Neuronal stem cell (in vitro differentiated cells): Measurements from ENCODE around the gene TIRAP.

ENCODE experiments used
- DNase-seq: peaks from one replicate; pipeline ENCODE4 v3.0.0-alpha.2; 2013; ENCODE audit warnings: low spot score
- H2AFZ ChIP-seq: one replicate; pipeline ENCODE4 v1.6.1; 2013; ENCODE audit warnings: mild to moderate bottlenecking, low read length, inconsistent platforms
- H2AK5ac ChIP-seq: 2 replicates; pipeline ENCODE4 v1.6.1; 2013; ENCODE audit warnings: low read depth, mild to moderate bottlenecking, inconsistent platforms, low read length, moderate library complexity, mixed read lengths
- H2BK120ac ChIP-seq: 2 replicates; pipeline ENCODE4 v1.6.1; 2013; ENCODE audit warnings: low read depth, mild to moderate bottlenecking, inconsistent platforms, low read length, moderate library complexity, mixed read lengths
- H2BK12ac ChIP-seq: one replicate; pipeline ENCODE4 v1.6.1; 2013; ENCODE audit warnings: low read length, inconsistent platforms
- H2BK15ac ChIP-seq: 2 replicates; pipeline ENCODE4 v1.6.1; 2013; ENCODE audit warnings: mild to moderate bottlenecking, low read length, inconsistent platforms, mixed read lengths
- H2BK5ac ChIP-seq: one replicate; pipeline ENCODE4 v1.6.1; 2013; ENCODE audit warnings: inconsistent platforms, mild to moderate bottlenecking, low read length, moderate library complexity
- H3K14ac ChIP-seq: one replicate; pipeline ENCODE4 v1.6.1; 2013; ENCODE audit warnings: low read length, inconsistent platforms
- H3K18ac ChIP-seq: 2 replicates; pipeline ENCODE4 v1.6.1; 2013; ENCODE audit warnings: low read length, inconsistent platforms
- H3K23ac ChIP-seq: 2 replicates; pipeline ENCODE4 v1.6.1; 2013; ENCODE audit warnings: low read depth, mild to moderate bottlenecking, mixed read lengths, low read length, inconsistent platforms; ENCODE audit not compliant: poor library complexity
- H3K27ac ChIP-seq: replicated peaks from 3 replicates; pipeline ENCODE4 v1.5.1; 2013; ENCODE audit warnings: low read length, inconsistent platforms
- H3K27me3 ChIP-seq, 3 experiments: 2 replicates each; pipeline ENCODE4 v1.6.1; 2013; ENCODE audit warnings: low read length in 3 of 3, mild to moderate bottlenecking in 2 of 3, inconsistent platforms in 1 of 3, low read depth in 1 of 3, mixed read lengths in 1 of 3, moderate library complexity in 1 of 3; ENCODE audit not compliant: control insufficient read depth in 3 of 3, insufficient read depth in 3 of 3
- H3K36me3 ChIP-seq, 2 donors: replicated peaks in 1 of 2; 2 replicates each; pipeline ENCODE4 v1.6.1; 2013; ENCODE audit warnings: low read length in 2 of 2; ENCODE audit not compliant: control insufficient read depth in 2 of 2, insufficient read depth in 2 of 2
- H3K4ac ChIP-seq: 2 replicates; pipeline ENCODE4 v1.6.1; 2013; ENCODE audit warnings: inconsistent platforms, mild to moderate bottlenecking, low read length, moderate library complexity
- H3K4me1 ChIP-seq, 2 donors: 1 replicate in 1 of 2; 2 replicates in 1 of 2; pipeline ENCODE4 v1.6.1; 2013; ENCODE audit warnings: low read length in 2 of 2, low read depth in 1 of 2; ENCODE audit not compliant: control insufficient read depth in 2 of 2, insufficient read depth in 1 of 2
- H3K4me2 ChIP-seq: one replicate; pipeline ENCODE4 v1.6.1; 2013; ENCODE audit warnings: mild to moderate bottlenecking, low read length, inconsistent platforms; ENCODE audit not compliant: insufficient read depth, poor library complexity, severe bottlenecking
- H3K4me3 ChIP-seq, 2 donors: 2 replicates each; pipeline ENCODE4 v1.5.1; 2013; ENCODE audit warnings: low read length in 2 of 2, mild to moderate bottlenecking in 2 of 2, inconsistent platforms in 1 of 2, moderate library complexity in 1 of 2
- H3K79me1 ChIP-seq: one replicate; pipeline ENCODE4 v1.6.1; 2013; ENCODE audit warnings: low read depth, mild to moderate bottlenecking, inconsistent platforms, low read length, moderate library complexity
- H3K9ac ChIP-seq: one replicate; pipeline ENCODE4 v1.6.1; 2013; ENCODE audit warnings: mild to moderate bottlenecking, low read depth, low read length, inconsistent platforms; ENCODE audit not compliant: poor library complexity
- H3K9me3 ChIP-seq, 2 donors: replicated peaks in 1 of 2; 2 replicates each; pipeline versions ENCODE3 to v1.6.1; 2013; ENCODE audit warnings: low read length in 2 of 2, mild to moderate bottlenecking in 2 of 2, inconsistent platforms in 1 of 2, low read depth in 1 of 2, mixed read lengths in 1 of 2, moderate library complexity in 1 of 2; ENCODE audit not compliant: control insufficient read depth in 2 of 2, insufficient read depth in 1 of 2
- H4K8ac ChIP-seq: one replicate; pipeline ENCODE4 v1.6.1; 2013; ENCODE audit warnings: low read depth, mild to moderate bottlenecking, inconsistent platforms, low read length, moderate library complexity
- H4K91ac ChIP-seq: one replicate; pipeline ENCODE4 v1.6.1; 2013; ENCODE audit warnings: low read length, low read depth, mild to moderate bottlenecking, inconsistent platforms; ENCODE audit not compliant: poor library complexity
- WGBS, 2 donors: extraction: QIAGEN DNeasy Blood & Tissue Kit; methylation state at CpG; one replicate each; pipeline ENCODE4 v1.1.7; 2013; ENCODE audit warnings: missing lambda C conversion rate in 2 of 2, mixed read lengths in 1 of 2; ENCODE audit not compliant: insufficient read length in 2 of 2, insufficient replicate concordance in 1 of 2; ENCODE audit errors: extremely low coverage in 2 of 2; 5-methylcytosine and 5-hydroxymethylcytosine counted together

The TIRAP gene

GRCh38 chr11:126304457-126305075, 21.7 kb downstream of the TIRAP start:
- H3K9ac ChIP-seq = no peak overlapping the region
- H2AK5ac ChIP-seq = no peak overlapping the region
- H4K8ac ChIP-seq = no peak overlapping the region
- WGBS, 2 donors = no CpG with 5 or more reads among the region's 12 CpGs
- H2BK120ac ChIP-seq = no peak overlapping the region
- peaks cover 4 to 28% of the 10 kb centered on the region in 2 donors for H3K36me3 ChIP-seq
- H2AFZ ChIP-seq = peak overlapping the region; percentile 97
- H4K91ac ChIP-seq = no peak overlapping the region
- no peak overlapping the region for H3K23ac ChIP-seq
- H3K18ac ChIP-seq = no peak overlapping the region
- H3K27me3 ChIP-seq = no peaks in the 10 kb centered on the region
- H3K79me1 ChIP-seq = no peaks in the 10 kb centered on the region
- H3K4me2 ChIP-seq = peak overlapping the region; percentile 61
- H3K4ac ChIP-seq = no peak overlapping the region
- H2BK15ac ChIP-seq = no peak overlapping the region
- DNase-seq = no peak
- H3K4me3 ChIP-seq = peak overlapping the region; percentile 87 to 89
- no peaks in the 10 kb centered on the region for H3K9me3 ChIP-seq
- peaks cover 4 to 10% of the 10 kb centered on the region in 2 donors for H3K4me1 ChIP-seq
- no peak overlapping the region for H2BK12ac ChIP-seq
- no peak overlapping the region for H3K27ac ChIP-seq
- no peak overlapping the region for H2BK5ac ChIP-seq
- no peak overlapping the region for H3K14ac ChIP-seq

- no peaks in the 10 kb centered on the region for H3K9me3 ChIP-seq
- no peak overlapping the region for H2AFZ ChIP-seq
- H2BK5ac ChIP-seq = no peak overlapping the region
- H3K18ac ChIP-seq = no peak overlapping the region
- no CpG with 5 or more reads among the region's 4 CpGs for WGBS, 2 donors
- no peak overlapping the region for H3K14ac ChIP-seq
- no peak overlapping the region for H2BK15ac ChIP-seq
- H3K4me3 ChIP-seq = no peak overlapping the region
- H3K4me2 ChIP-seq = no peak overlapping the region
- H2AK5ac ChIP-seq = no peak overlapping the region
- peaks cover 6 to 27% of the 10 kb centered on the region in 2 donors for H3K36me3 ChIP-seq
- no peak overlapping the region for H4K91ac ChIP-seq
- no peak for DNase-seq
- no peak overlapping the region for H3K4ac ChIP-seq
- H2BK120ac ChIP-seq = no peak overlapping the region
- no peaks in the 10 kb centered on the region for H3K79me1 ChIP-seq
- no peak overlapping the region for H2BK12ac ChIP-seq
- H3K9ac ChIP-seq = no peak overlapping the region
- H3K4me1 ChIP-seq = peaks cover 4 to 10% of the 10 kb centered on the region in 2 donors
- H3K23ac ChIP-seq = no peak overlapping the region
- H3K27me3 ChIP-seq = no peaks in the 10 kb centered on the region
- H3K27ac ChIP-seq = no peak overlapping the region
- no peak overlapping the region for H4K8ac ChIP-seq
These were observed 22.8 kb downstream of the TIRAP start for GRCh38 chr11:126305699-126306098.

GRCh38 chr11:126307706-126308105, 24.8 kb downstream of the TIRAP start:
- Histone ChIP-seq H3K23ac (no peak overlapping the region), H2BK12ac (no peak overlapping the region), H3K4ac (no peak overlapping the region), H3K27me3 (no peaks in the 10 kb centered on the region), H2BK120ac (no peak overlapping the region), H3K4me1 (peaks cover 4 to 10% of the 10 kb centered on the region in 2 donors), H3K79me1 (no peaks in the 10 kb centered on the region), H4K8ac (no peak overlapping the region), H3K36me3 (peaks cover 3 to 26% of the 10 kb centered on the region in 2 donors), H3K27ac (no peak overlapping the region), H3K14ac (no peak overlapping the region), H2BK5ac (no peak overlapping the region), H3K9ac (no peak overlapping the region), H2AK5ac (no peak overlapping the region), H3K18ac (no peak overlapping the region), H2BK15ac (no peak overlapping the region), H3K4me3 (no peak overlapping the region), H3K4me2 (no peak overlapping the region), H2AFZ (no peak overlapping the region), H3K9me3 (no peaks in the 10 kb centered on the region), H4K91ac (no peak overlapping the region)
- no peak for DNase-seq
- WGBS, 2 donors = no CpG with 5 or more reads among the region's 5 CpGs

GRCh38 chr11:126308271-126308671, 25.4 kb downstream of the TIRAP start:
- Histone ChIP-seq H3K27me3 (no peaks in the 10 kb centered on the region), H2AFZ (no peak overlapping the region), H4K8ac (no peak overlapping the region)

More at GRCh38 chr11:126308271-126308671, 25.4 kb downstream of the TIRAP start:
- H3K27ac ChIP-seq = no peak overlapping the region
- no peaks in the 10 kb centered on the region for H3K79me1 ChIP-seq
- no peak for DNase-seq
- H2BK15ac ChIP-seq = no peak overlapping the region
- no peak overlapping the region for H3K18ac ChIP-seq
- peaks cover 3 to 26% of the 10 kb centered on the region in 2 donors for H3K36me3 ChIP-seq
- H3K23ac ChIP-seq = no peak overlapping the region
- H3K9me3 ChIP-seq = no peaks in the 10 kb centered on the region
- no peak overlapping the region for H3K14ac ChIP-seq
- no peak overlapping the region for H3K9ac ChIP-seq
- H3K4me3 ChIP-seq = no peak overlapping the region
- no peak overlapping the region for H3K4me2 ChIP-seq
- H2BK12ac ChIP-seq = no peak overlapping the region
- H2AK5ac ChIP-seq = no peak overlapping the region
- WGBS, 2 donors = no CpG with 5 or more reads among the region's 4 CpGs
- H4K91ac ChIP-seq = no peak overlapping the region
- H2BK5ac ChIP-seq = no peak overlapping the region
- H2BK120ac ChIP-seq = no peak overlapping the region
- no peak overlapping the region for H3K4ac ChIP-seq
- peaks cover 3 to 5% of the 10 kb centered on the region in 2 donors for H3K4me1 ChIP-seq
